DOHH2 (cell line): ENCODE measurements around the gene FBXO36.

Source experiments
- H3F3A ChIP-seq: fragments of 200-600 bp; sonication (generic), shearing (Covaris generic); 2 replicates; pipeline ENCODE4 v1.6.0; 2016; ENCODE audit warnings: antibody characterized with exemption, mild to moderate bottlenecking; ENCODE audit not compliant: control insufficient read depth, insufficient read depth
- H3K27ac ChIP-seq: fragments of 200-600 bp; sonication (generic); 2 replicates; pipeline ENCODE4 v1.5.1; 2014; ENCODE audit warnings: low read depth, mild to moderate bottlenecking, low read length, moderate library complexity
- H3K27me3 ChIP-seq: fragments of 200-600 bp; sonication (generic); 2 replicates; pipeline ENCODE4 v1.6.1; 2014; ENCODE audit warnings: mild to moderate bottlenecking, low read length, mixed read lengths; ENCODE audit not compliant: control insufficient read depth
- H3K36me3 ChIP-seq: fragments of 200-600 bp; sonication (generic); 2 replicates; pipeline ENCODE4 v1.6.1; 2014; ENCODE audit warnings: mild to moderate bottlenecking, low read length, moderate library complexity, mixed read lengths; ENCODE audit not compliant: control insufficient read depth
- H3K4me1 ChIP-seq: fragments of 200-600 bp; sonication (generic); 2 replicates; pipeline ENCODE4 v1.6.1; 2014; ENCODE audit warnings: mild to moderate bottlenecking, low read length, mixed read lengths; ENCODE audit not compliant: control insufficient read depth
- H3K4me2 ChIP-seq: fragments of 200-600 bp; sonication (generic); 2 replicates; pipeline ENCODE4 v1.6.0; 2014; ENCODE audit warnings: mild to moderate bottlenecking, low read length, moderate library complexity
- H3K4me3 ChIP-seq: fragments of 200-600 bp; sonication (generic); 2 replicates; pipeline ENCODE4 v1.5.1; 2014; ENCODE audit warnings: mild to moderate bottlenecking, low read length, mixed read lengths
- H3K79me2 ChIP-seq: fragments of 200-600 bp; sonication (generic); 2 replicates; pipeline ENCODE4 v1.6.1; 2014; ENCODE audit warnings: mild to moderate bottlenecking, low read length, mixed read lengths; ENCODE audit not compliant: control insufficient read depth
- H3K9me2 ChIP-seq: fragments of 200-600 bp; sonication (generic); replicated peaks from 2 replicates; pipeline ENCODE4 v1.6.1; 2014; ENCODE audit warnings: mild to moderate bottlenecking, low read length, mixed read lengths; ENCODE audit not compliant: control insufficient read depth
- H3K9me3 ChIP-seq: fragments of 200-600 bp; sonication (generic); 2 replicates; pipeline ENCODE4 v1.6.1; 2014; ENCODE audit warnings: antibody characterized with exemption, low read length, mixed read lengths; ENCODE audit not compliant: control insufficient read depth, insufficient read depth
- H4K20me1 ChIP-seq: fragments of 200-600 bp; sonication (generic); 2 replicates; pipeline ENCODE4 v1.6.0; 2014; ENCODE audit warnings: low read depth, mild to moderate bottlenecking, antibody characterized with exemption, low read length, moderate library complexity; ENCODE audit not compliant: control insufficient read depth, insufficient read depth
- EZH2phosphoT487 ChIP-seq: fragments of 200-600 bp; sonication (generic); IDR thresholded peaks from 2 replicates; pipeline ENCODE4 v1.6.1; 2017; ENCODE audit warnings: borderline replicate concordance, mild to moderate bottlenecking, antibody characterized with exemption, low read length, moderate library complexity, mixed read lengths
- TF ChIP-seq, protein P1 (sequence below): fragments of 200-600 bp; sonication (generic); IDR thresholded peaks from one replicate; pipeline ENCODE4 v1.5.1; 2014; ENCODE audit warnings: antibody characterized with exemption, mild to moderate bottlenecking, low read depth, low read length; ENCODE audit not compliant: poor library complexity, severe bottlenecking

Gene FBXO36

DNA sequence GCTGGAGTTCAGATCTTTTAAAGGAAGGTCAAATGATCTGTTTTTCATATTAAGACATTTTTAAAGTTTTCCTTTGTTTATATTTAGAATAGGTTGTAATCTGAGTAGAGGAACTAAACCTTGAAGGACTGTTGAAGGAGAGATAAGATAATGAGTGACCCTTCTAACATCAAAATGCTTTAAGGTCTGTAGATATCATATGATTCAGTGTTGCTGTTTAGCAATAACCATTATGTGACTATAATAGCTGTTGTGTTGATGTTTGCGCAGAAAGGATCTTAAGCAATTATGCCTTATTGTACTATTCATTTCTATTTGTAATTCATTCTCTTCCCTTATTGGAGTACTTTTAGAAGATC lies 86.4 kb downstream of the FBXO36 start:
- H3K4me2 ChIP-seq: no peak overlapping the region; the same call in 1 of the 2 replicates
- no peaks in the 10 kb centered on the region for H3F3A ChIP-seq
- H4K20me1 ChIP-seq: no peaks in the 10 kb centered on the region
- no peaks in the 10 kb centered on the region for H3K9me3 ChIP-seq
- H3K79me2 ChIP-seq: no peaks in the 10 kb centered on the region
- no peaks in the 10 kb centered on the region for H3K27me3 ChIP-seq
- no peaks in the 10 kb centered on the region for H3K36me3 ChIP-seq
- H3K4me1 ChIP-seq: 0 out of 2 replicates have a peak, but pooled peaks cover 3% of the 10 kb centered on the region
- no peak overlapping the region for H3K27ac ChIP-seq
- TF ChIP-seq EZH2phosphoT487: no peak
- TF ChIP-seq, protein P1, sequence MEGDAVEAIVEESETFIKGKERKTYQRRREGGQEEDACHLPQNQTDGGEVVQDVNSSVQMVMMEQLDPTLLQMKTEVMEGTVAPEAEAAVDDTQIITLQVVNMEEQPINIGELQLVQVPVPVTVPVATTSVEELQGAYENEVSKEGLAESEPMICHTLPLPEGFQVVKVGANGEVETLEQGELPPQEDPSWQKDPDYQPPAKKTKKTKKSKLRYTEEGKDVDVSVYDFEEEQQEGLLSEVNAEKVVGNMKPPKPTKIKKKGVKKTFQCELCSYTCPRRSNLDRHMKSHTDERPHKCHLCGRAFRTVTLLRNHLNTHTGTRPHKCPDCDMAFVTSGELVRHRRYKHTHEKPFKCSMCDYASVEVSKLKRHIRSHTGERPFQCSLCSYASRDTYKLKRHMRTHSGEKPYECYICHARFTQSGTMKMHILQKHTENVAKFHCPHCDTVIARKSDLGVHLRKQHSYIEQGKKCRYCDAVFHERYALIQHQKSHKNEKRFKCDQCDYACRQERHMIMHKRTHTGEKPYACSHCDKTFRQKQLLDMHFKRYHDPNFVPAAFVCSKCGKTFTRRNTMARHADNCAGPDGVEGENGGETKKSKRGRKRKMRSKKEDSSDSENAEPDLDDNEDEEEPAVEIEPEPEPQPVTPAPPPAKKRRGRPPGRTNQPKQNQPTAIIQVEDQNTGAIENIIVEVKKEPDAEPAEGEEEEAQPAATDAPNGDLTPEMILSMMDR: no peak
- H3K4me3 ChIP-seq: no peak overlapping the region
- no peaks in the 10 kb centered on the region for H3K9me2 ChIP-seq

DNA sequence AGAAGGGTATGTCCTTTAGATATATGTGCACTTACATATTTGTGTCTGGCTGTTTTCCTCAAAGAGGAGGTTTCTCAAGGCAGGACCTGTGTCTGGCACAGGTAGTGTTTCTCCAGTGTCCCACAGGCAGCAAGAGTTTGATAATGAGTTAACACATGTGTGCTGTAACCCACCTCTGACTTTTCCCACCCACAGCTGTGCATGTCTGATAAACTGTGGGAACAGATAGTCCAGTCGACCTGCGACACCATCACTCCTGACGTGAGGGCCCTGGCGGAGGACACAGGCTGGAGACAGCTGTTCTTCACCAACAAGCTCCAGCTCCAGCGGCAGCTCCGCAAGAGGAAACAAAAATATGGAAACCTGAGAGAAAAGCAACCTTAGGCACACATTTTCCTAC lies 88.2 kb downstream of the FBXO36 start:
- H3K79me2 ChIP-seq: no peaks in the 10 kb centered on the region
- H3K27me3 ChIP-seq: no peaks in the 10 kb centered on the region
- H3K36me3 ChIP-seq: no peaks in the 10 kb centered on the region
- TF ChIP-seq, protein P1: no peak
- no peaks in the 10 kb centered on the region for H3K9me2 ChIP-seq
- H3F3A ChIP-seq: no peaks in the 10 kb centered on the region
- no peak overlapping the region for H3K4me2 ChIP-seq
- no peak overlapping the region for H3K27ac ChIP-seq
- no peaks in the 10 kb centered on the region for H4K20me1 ChIP-seq
- H3K9me3 ChIP-seq: no peaks in the 10 kb centered on the region
- no peak overlapping the region for H3K4me3 ChIP-seq
- 0 out of 2 replicates have a peak, but pooled peaks cover 3% of the 10 kb centered on the region for H3K4me1 ChIP-seq

DNA sequence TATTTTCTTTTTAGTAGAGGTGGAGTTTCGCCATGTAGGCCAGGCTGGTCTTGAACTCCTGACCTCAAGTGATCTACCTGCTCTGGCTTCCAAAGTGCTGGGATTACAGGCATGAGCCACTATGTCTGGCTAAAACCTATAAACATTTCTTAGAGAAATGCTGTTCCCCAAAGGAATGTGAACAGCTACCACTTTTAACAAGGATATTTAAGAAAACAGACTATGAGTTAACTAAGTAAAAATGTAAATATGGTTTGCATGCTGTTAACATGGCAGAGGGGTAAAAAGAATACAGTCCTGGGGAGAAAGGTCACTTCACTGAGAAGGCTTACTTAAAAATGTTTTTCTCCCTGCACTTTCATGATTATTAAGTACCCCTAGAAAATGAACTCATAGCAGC lies 89.3 kb downstream of the FBXO36 start:
- H3F3A ChIP-seq: no peaks in the 10 kb centered on the region
- H3K4me2 ChIP-seq: no peak overlapping the region
- no peak overlapping the region for H3K27ac ChIP-seq
- TF ChIP-seq EZH2phosphoT487: no peak
- TF ChIP-seq, protein P1: no peak
- H4K20me1 ChIP-seq: no peaks in the 10 kb centered on the region
- no peaks in the 10 kb centered on the region; the same call in 1 of the 2 replicates for H3K9me3 ChIP-seq
- H3K36me3 ChIP-seq: no peaks in the 10 kb centered on the region
- no peaks in the 10 kb centered on the region for H3K27me3 ChIP-seq
- H3K9me2 ChIP-seq: no peaks in the 10 kb centered on the region
- H3K4me1 ChIP-seq: 0 out of 2 replicates have a peak, but pooled peaks cover 3% of the 10 kb centered on the region
- no peak overlapping the region for H3K4me3 ChIP-seq
- H3K79me2 ChIP-seq: no peaks in the 10 kb centered on the region
